Colonic mucosa (tissue), 4 donors: ENCODE measurements around the gene GINS1. TPM values are rescaled to one million over a fixed set of nuclear protein-coding genes. Genes with fewer than 3 reads are reported as not detected.

ENCODE experiments used
- DNase-seq: peaks from one replicate; pipeline ENCODE4 v3.0.0-alpha.2; 2020
- H3K27ac ChIP-seq: fragments of 200-600 bp; one replicate; pipeline ENCODE4 v1.8.0; 2021
- H3K27me3 ChIP-seq: fragments of 200-600 bp; one replicate; pipeline ENCODE4 v1.8.0; 2021
- H3K36me3 ChIP-seq: fragments of 200-600 bp; one replicate; pipeline ENCODE4 v1.8.0; 2021
- H3K4me1 ChIP-seq: fragments of 200-600 bp; one replicate; pipeline ENCODE4 v1.8.0; 2021; ENCODE audit warnings: mild to moderate bottlenecking
- H3K4me3 ChIP-seq: fragments of 200-600 bp; one replicate; pipeline ENCODE4 v1.8.0; 2021
- H3K9ac ChIP-seq, 2 donors: one replicate each; pipeline ENCODE4 v1.7.0; 2013; ENCODE audit warnings: control low read depth in 2 of 2, low read depth in 2 of 2, low read length in 2 of 2
- H3K9me3 ChIP-seq: fragments of 200-600 bp; one replicate; pipeline ENCODE4 v1.8.0; 2021
- CTCF ChIP-seq: fragments of 200-600 bp; IDR thresholded peaks from one replicate; pipeline ENCODE4 v1.8.0; 2022; ENCODE audit warnings: antibody characterized with exemption, mild to moderate bottlenecking
- intact Hi-C: fragments of 100-400 bp; cut with DNase I; formaldehyde crosslinking; loops from one replicate; pipeline ENCODE4 v1.14.1; 2022
- total RNA-seq, 2 donors: library from RNA; stranded (reverse); fragmentation: NEBNext Ultra II Directional in 1 of 2; extraction: Animal tissue kit (Norgen Biotek cat#: 25700) in 1 of 2; gene quantifications; one replicate each; pipeline ENCODE4 v1.2.1, GENCODE V29; 2021
- donor health status: healthy.
- donor health status: DM: no; HTN: no; CAD: no.
- donor health status: DM: no; HTN: no; CAD: no.

Gene GINS1
- total RNA-seq, 2 donors from 2014 or later: 5.4 to 24.0 TPM

- DNase-seq: no peak
- H3K27ac ChIP-seq: no peak overlapping the region
- H3K4me3 ChIP-seq: no peak overlapping the region
- no peaks in the 10 kb centered on the region for H3K4me1 ChIP-seq
- H3K9me3 ChIP-seq: no peaks in the 10 kb centered on the region
- intact Hi-C loops: loop anchor here (10.0 kb wide), 1 partner anchor 778 kb away; no protein-coding TSS in a partner anchor
- no peak overlapping the region for H3K9ac ChIP-seq
- H3K36me3 ChIP-seq: no peaks in the 10 kb centered on the region
- no peaks in the 10 kb centered on the region for H3K27me3 ChIP-seq
- TF ChIP-seq CTCF: no peak
These were observed 68.9 kb downstream of the GINS1 start for GRCh38 chr20:25476106-25477013.

- intact Hi-C loops: loop anchor here (10.0 kb wide), 1 partner anchor 778 kb away; no protein-coding TSS in a partner anchor
- H3K27ac ChIP-seq: no peak overlapping the region
- no peaks in the 10 kb centered on the region for H3K36me3 ChIP-seq
- H3K4me1 ChIP-seq: no peaks in the 10 kb centered on the region
- TF ChIP-seq CTCF: no peak
- H3K4me3 ChIP-seq: no peak overlapping the region
- no peaks in the 10 kb centered on the region for H3K27me3 ChIP-seq
- H3K9ac ChIP-seq: no peak overlapping the region
- H3K9me3 ChIP-seq: no peaks in the 10 kb centered on the region
- no peak for DNase-seq
These were observed 69.8 kb downstream of the GINS1 start for GRCh38 chr20:25477014-25477882.

GRCh38 chr20:25478889-25479568 is 71.6 kb downstream of the GINS1 start:
- intact Hi-C loops: loop anchor here (10.0 kb wide), 1 partner anchor 776 kb away; no protein-coding TSS in a partner anchor
- H3K4me3 ChIP-seq: no peak overlapping the region
- no peak for DNase-seq
- no peaks in the 10 kb centered on the region for H3K27me3 ChIP-seq
- H3K9ac ChIP-seq: no peak overlapping the region
- no peaks in the 10 kb centered on the region for H3K4me1 ChIP-seq
- no peak for TF ChIP-seq CTCF
- no peaks in the 10 kb centered on the region for H3K9me3 ChIP-seq
- H3K36me3 ChIP-seq: no peaks in the 10 kb centered on the region
- no peak overlapping the region for H3K27ac ChIP-seq

- Histone ChIP-seq H3K9ac (no peak overlapping the region), H3K27ac (no peak overlapping the region), H3K4me3 (no peak overlapping the region), H3K27me3 (no peaks in the 10 kb centered on the region), H3K36me3 (no peaks in the 10 kb centered on the region), H3K9me3 (no peaks in the 10 kb centered on the region), H3K4me1 (no peaks in the 10 kb centered on the region)
- no peak for DNase-seq
- no peak for TF ChIP-seq CTCF
- intact Hi-C loops: loop anchor here (10.0 kb wide), 1 partner anchor 775 kb away; no protein-coding TSS in a partner anchor
These were observed 72.2 kb downstream of the GINS1 start for GRCh38 chr20:25479638-25480037.

- intact Hi-C loops: no loop called here
- no peaks in the 10 kb centered on the region for H3K9me3 ChIP-seq
- no peak for TF ChIP-seq CTCF
- no peaks in the 10 kb centered on the region for H3K4me1 ChIP-seq
- no peak overlapping the region for H3K27ac ChIP-seq
- no peak overlapping the region for H3K9ac ChIP-seq
- DNase-seq: no peak
- no peaks in the 10 kb centered on the region for H3K36me3 ChIP-seq
- H3K4me3 ChIP-seq: no peak overlapping the region
- H3K27me3 ChIP-seq: no peaks in the 10 kb centered on the region
These were observed 72.7 kb downstream of the GINS1 start for GRCh38 chr20:25480156-25480555.
